ENCODE data around the gene LGI2. TPM values are rescaled to one million over a fixed set of nuclear protein-coding genes. Genes with fewer than 3 reads are reported as not detected.
"Not testable (repeated sequence)": the region's sequence is repeated elsewhere in the genome, so short reads cannot be mapped to it uniquely, and the experiment has no call there.

Gene LGI2
- polyA plus RNA-seq, 1 donor (not counting 4 experiments of a cell fraction or from before 2014, with no cell fraction given): 0.69 TPM

GRCh38 chr4:25065932-25066590, 35.3 kb upstream of the LGI2 start:
- no peak overlapping the region for H3K4me3 ChIP-seq (ENCODE audit: control insufficient read depth in 2 of 3, extremely low read depth in 1 of 3, insufficient read depth in 2 of 3, low read depth in 1 of 3, low read length in 3 of 3)
- no peak overlapping the region for H3K9ac ChIP-seq (ENCODE audit: control insufficient read depth, extremely low read depth, insufficient read depth, low read length)
- no peak overlapping the region for H3K27ac ChIP-seq (ENCODE audit: control insufficient read depth, insufficient read depth, low read length)
- H3K4me2 ChIP-seq (ENCODE audit: control insufficient read depth, extremely low read depth, insufficient read depth, low read depth, low read length): no peak overlapping the region
- FAIRE-seq (no peak), DNase-seq (ENCODE audit: low read depth, low spot score) (no peak)
- no peaks in the 10 kb centered on the region for H3K27me3 ChIP-seq (ENCODE audit: control insufficient read depth, extremely low read depth, insufficient read depth, low read length)
- H3K9me1 ChIP-seq (ENCODE audit: control insufficient read depth, extremely low read depth, insufficient read depth, low read length): no peaks in the 10 kb centered on the region
- H3K36me3 ChIP-seq (ENCODE audit: control insufficient read depth in 2 of 2, extremely low read depth in 1 of 2, insufficient read depth in 2 of 2, low read length in 2 of 2): no peaks in the 10 kb centered on the region
- H3K4me1 ChIP-seq (ENCODE audit: control insufficient read depth, extremely low read depth, insufficient read depth, low read length): no peaks in the 10 kb centered on the region
- dilution Hi-C loops (cut with MboI; ENCODE audit: extremely low pct_ligation_motif_present, low sequenced_read_pairs): no loop called here
- no peaks in the 10 kb centered on the region for H3K9me3 ChIP-seq (ENCODE audit: control insufficient read depth, low read depth, low read length)
- no peak overlapping the region for H2AFZ ChIP-seq (ENCODE audit: control insufficient read depth, low read length)
- H4K20me1 ChIP-seq (ENCODE audit: control insufficient read depth, extremely low read depth, insufficient read depth, low read length): no peaks in the 10 kb centered on the region
- TF ChIP-seq EZH2 (IDR thresholded peaks at IDR 0.05; ENCODE audit: low read length): no peak
- no peak for TF ChIP-seq CTCF (optimal IDR thresholded peaks at IDR 0.05 in 1 of 3, IDR thresholded peaks at IDR 0.05 in 1 of 3, conservative IDR thresholded peaks at IDR 0.05 in 1 of 3; ENCODE audit: extremely low read depth in 1 of 3, insufficient read depth in 2 of 3, low read length in 3 of 3)
- no peaks in the 10 kb centered on the region for H3K79me2 ChIP-seq (ENCODE audit: control insufficient read depth, insufficient read depth, low read length)

- no peak overlapping the region for H3K4me3 ChIP-seq (ENCODE audit: control insufficient read depth in 2 of 3, extremely low read depth in 1 of 3, insufficient read depth in 2 of 3, low read depth in 1 of 3, low read length in 3 of 3)
- dilution Hi-C loops (cut with MboI; ENCODE audit: extremely low pct_ligation_motif_present, low sequenced_read_pairs): no loop called here
- TF ChIP-seq EZH2 (IDR thresholded peaks at IDR 0.05; ENCODE audit: low read length) (no peak), CTCF (optimal IDR thresholded peaks at IDR 0.05 in 1 of 3, IDR thresholded peaks at IDR 0.05 in 1 of 3, conservative IDR thresholded peaks at IDR 0.05 in 1 of 3; ENCODE audit: extremely low read depth in 1 of 3, insufficient read depth in 2 of 3, low read length in 3 of 3) (no peak)
- no peaks in the 10 kb centered on the region for H3K36me3 ChIP-seq (ENCODE audit: control insufficient read depth in 2 of 2, extremely low read depth in 1 of 2, insufficient read depth in 2 of 2, low read length in 2 of 2)
- H3K4me2 ChIP-seq (ENCODE audit: control insufficient read depth, extremely low read depth, insufficient read depth, low read depth, low read length): no peak overlapping the region
- FAIRE-seq (no peak), DNase-seq (ENCODE audit: low read depth, low spot score) (no peak)
- H3K79me2 ChIP-seq (ENCODE audit: control insufficient read depth, insufficient read depth, low read length): no peaks in the 10 kb centered on the region
- H3K9me3 ChIP-seq (ENCODE audit: control insufficient read depth, low read depth, low read length): no peaks in the 10 kb centered on the region
- H3K9me1 ChIP-seq (ENCODE audit: control insufficient read depth, extremely low read depth, insufficient read depth, low read length): no peaks in the 10 kb centered on the region
- H4K20me1 ChIP-seq (ENCODE audit: control insufficient read depth, extremely low read depth, insufficient read depth, low read length): no peaks in the 10 kb centered on the region
- no peak overlapping the region for H2AFZ ChIP-seq (ENCODE audit: control insufficient read depth, low read length)
- no peaks in the 10 kb centered on the region for H3K27me3 ChIP-seq (ENCODE audit: control insufficient read depth, extremely low read depth, insufficient read depth, low read length)
- no peak overlapping the region for H3K9ac ChIP-seq (ENCODE audit: control insufficient read depth, extremely low read depth, insufficient read depth, low read length)
- H3K4me1 ChIP-seq (ENCODE audit: control insufficient read depth, extremely low read depth, insufficient read depth, low read length): no peaks in the 10 kb centered on the region
- H3K27ac ChIP-seq (ENCODE audit: control insufficient read depth, insufficient read depth, low read length): no peak overlapping the region
Observed at GRCh38 chr4:25065431-25065858, 34.7 kb upstream of the LGI2 start.

GRCh38 chr4:25064447-25064846, 33.7 kb upstream of the LGI2 start:
- H3K9ac ChIP-seq (ENCODE audit: control insufficient read depth, extremely low read depth, insufficient read depth, low read length); H3K4me2 ChIP-seq (ENCODE audit: control insufficient read depth, extremely low read depth, insufficient read depth, low read depth, low read length); dilution Hi-C loops (cut with MboI; ENCODE audit: extremely low pct_ligation_motif_present, low sequenced_read_pairs); H3K4me3 ChIP-seq (ENCODE audit: control insufficient read depth in 2 of 3, extremely low read depth in 1 of 3, insufficient read depth in 2 of 3, low read depth in 1 of 3, low read length in 3 of 3); FAIRE-seq; H4K20me1 ChIP-seq (ENCODE audit: control insufficient read depth, extremely low read depth, insufficient read depth, low read length); H3K4me1 ChIP-seq (ENCODE audit: control insufficient read depth, extremely low read depth, insufficient read depth, low read length); DNase-seq (ENCODE audit: low read depth, low spot score); H3K27ac ChIP-seq (ENCODE audit: control insufficient read depth, insufficient read depth, low read length); H3K36me3 ChIP-seq (ENCODE audit: control insufficient read depth in 2 of 2, extremely low read depth in 1 of 2, insufficient read depth in 2 of 2, low read length in 2 of 2); H3K9me3 ChIP-seq (ENCODE audit: control insufficient read depth, low read depth, low read length); H3K9me1 ChIP-seq (ENCODE audit: control insufficient read depth, extremely low read depth, insufficient read depth, low read length); H3K27me3 ChIP-seq (ENCODE audit: control insufficient read depth, extremely low read depth, insufficient read depth, low read length); H3K79me2 ChIP-seq (ENCODE audit: control insufficient read depth, insufficient read depth, low read length); H2AFZ ChIP-seq (ENCODE audit: control insufficient read depth, low read length): not testable (repeated sequence)
